ENCODE data around the gene ARHGEF2. TPM values are rescaled to one million over a fixed set of nuclear protein-coding genes. Genes with fewer than 3 reads are reported as not detected.

ARHGEF2 gene
- total and polyA plus RNA-seq, 2 donors (not counting 1 experiment from before 2014, with no cell fraction given), result 241 to 245 TPM

- Histone ChIP-seq H3K27me3 (replicated peaks in 1 of 4; ENCODE audit: control extremely low read depth in 1 of 4, control insufficient read depth in 3 of 4, insufficient read depth in 4 of 4, low read length in 3 of 4) (no peaks in the 10 kb centered on the region), H4K20me1 (ENCODE audit: control insufficient read depth, insufficient read depth, low read length, poor library complexity, severe bottlenecking) (peaks cover 34% of the 10 kb centered on the region), H3K9me3 (ENCODE audit: control extremely low read depth in 1 of 3, control insufficient read depth in 2 of 3, insufficient read depth in 1 of 3, low read length in 2 of 3) (no peaks in the 10 kb centered on the region), H3K4me3 (ENCODE audit: control extremely low read depth in 1 of 5, extremely low read depth in 1 of 5, insufficient read depth in 1 of 5, low read depth in 2 of 5, low read length in 4 of 5) (peak overlapping the region; percentile 76 to 93 (median 81)), H3K36me3 (replicated peaks in 1 of 2; ENCODE audit: control extremely low read depth in 1 of 2, control insufficient read depth in 1 of 2, extremely low read depth in 1 of 2, insufficient read depth in 2 of 2, low read length in 1 of 2) (peaks cover 1 to 3% of the 10 kb centered on the region in 2 experiments), H3K79me2 (ENCODE audit: control insufficient read depth, insufficient read depth, low read length) (peaks cover 98% of the 10 kb centered on the region), H3K27ac (ENCODE audit: low read length in 2 of 2) (peak overlapping the region; percentile 70 to 91), H3K4me2 (replicated peaks; ENCODE audit: low read depth, low read length, poor library complexity, severe bottlenecking) (peak overlapping the region; percentile 93), H3K9ac (ENCODE audit: low read length) (peak overlapping the region; percentile 89), H3K4me1 (ENCODE audit: control insufficient read depth in 2 of 2, insufficient read depth in 2 of 2, low read length in 2 of 2) (peaks cover 64 to 73% of the 10 kb centered on the region in 2 donors), H2AFZ (ENCODE audit: insufficient read depth, low read depth, low read length, poor library complexity, severe bottlenecking) (peak overlapping the region; percentile 67)
- no peak for TF ChIP-seq CTCF (IDR thresholded peaks at IDR 0.05)
- TF ChIP-seq EZH2 (IDR thresholded peaks at IDR 0.05; ENCODE audit: borderline replicate concordance, insufficient read depth, low read depth, low read length, poor library complexity, severe bottlenecking), result no peak
- Mint-ChIP-seq H3K27ac (peak overlapping the region; percentile 94), H3K4me1 (peaks cover 81% of the 10 kb centered on the region), H3K9me3 (ENCODE audit: insufficient read depth) (no peaks in the 10 kb centered on the region), H3K4me3 (peak overlapping the region; percentile 95), H3K27me3 (no peaks in the 10 kb centered on the region)
- ChIA-PET CTCF (interaction anchor here (1.4 to 12.2 kb wide), 4 partner anchors 10 to 41 kb away, joined by 3 to 206 read pairs (median 68); partner anchors contain the start of gene RXFP4), POLR2A (interaction anchor here (0.5 to 4.4 kb wide), 7 partner anchors 18 to 358 kb away, joined by 3 to 61 read pairs (median 9); partner anchors contain the start of genes KHDC4 and RXFP4)
- DNase-seq, result peak; percentile 51
- WGBS (ENCODE audit: insufficient coverage), result 0% methylated on average over 3 of the region's 4 CpGs
- ATAC-seq (ENCODE audit: low read depth), result peak; percentile 18
- intact Hi-C loops (cut with micrococcal nuclease), result loop anchor here (1.0 to 5.0 kb wide), 3 partner anchors 9 to 232 kb away; partner anchors contain the start of gene LAMTOR2
Observed at GRCh38 chr1:155979597-155980343, 1.4 kb upstream of the ARHGEF2 start.
